GM04504 (cell line): ENCODE data around the gene LTO1.
"Not testable (repeated sequence)": the region's sequence is repeated elsewhere in the genome, so short reads cannot be mapped to it uniquely, and the experiment has no call there.

Experiments
- DNase-seq: peaks from one replicate; pipeline ENCODE4 v3.0.0-alpha.2; 2012; ENCODE audit warnings: low read depth

The LTO1 gene

DNA sequence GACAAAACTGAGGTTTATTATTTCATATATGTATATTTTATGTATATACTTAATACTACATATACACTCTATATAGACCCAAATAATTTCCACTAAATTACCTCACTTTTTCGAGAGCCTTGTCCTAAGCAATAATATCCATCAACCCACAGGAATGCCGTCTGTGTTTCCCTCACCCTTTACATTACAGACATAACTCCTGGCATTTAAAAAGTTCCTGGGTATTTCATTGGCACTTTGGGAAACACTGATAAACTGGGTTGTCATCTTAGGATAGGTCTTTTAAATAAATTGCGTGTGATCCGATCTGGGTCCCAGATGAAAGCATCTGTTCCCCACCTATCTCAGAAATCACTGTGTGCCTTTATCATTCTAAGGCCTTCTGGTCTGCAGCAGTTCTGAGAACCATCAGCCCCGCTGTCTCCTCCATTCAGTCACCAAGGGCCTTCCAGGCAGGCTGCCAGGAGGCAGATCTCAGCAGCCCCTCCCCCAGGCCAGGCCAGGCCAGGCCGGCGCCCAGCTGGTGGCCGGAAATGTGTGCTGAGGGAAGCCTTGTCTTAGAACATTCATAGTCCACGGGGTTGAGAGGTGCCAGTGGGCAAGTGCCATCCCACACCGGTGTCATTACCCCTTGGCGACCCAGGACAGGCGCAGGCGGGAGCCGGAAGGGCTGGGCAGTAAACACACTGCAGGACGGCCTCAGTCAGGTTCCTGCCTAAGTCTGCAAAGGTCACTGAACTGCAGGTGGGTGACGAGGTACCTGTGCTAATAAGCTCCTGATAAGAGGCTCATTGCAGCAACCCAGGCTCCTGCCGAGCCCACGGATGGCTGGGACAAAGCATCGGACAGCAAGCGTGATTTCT lies 25.4 kb upstream of the LTO1 start:
- peak; percentile 41 for DNase-seq

DNA sequence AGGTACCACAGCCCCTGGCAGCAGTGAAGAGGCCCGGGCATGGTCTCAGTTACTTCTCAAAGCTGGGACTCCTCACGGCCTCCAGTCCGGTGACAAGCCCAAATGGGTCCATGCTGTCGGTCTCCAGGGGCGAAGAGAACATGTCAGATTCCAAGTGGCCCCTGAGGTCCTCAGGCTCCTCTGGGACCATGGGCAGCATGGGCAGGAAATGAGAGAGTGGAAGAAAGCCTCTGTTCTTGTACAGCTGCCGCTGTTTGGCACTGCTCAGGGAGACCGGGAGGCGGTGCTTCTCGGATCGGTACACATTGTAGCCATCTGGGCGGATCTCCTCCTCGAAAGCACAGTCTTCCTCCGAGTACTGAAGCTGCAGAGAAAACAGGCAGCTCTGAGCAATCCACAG lies 24.1 kb upstream of the LTO1 start:
- peak; percentile 21 for DNase-seq

DNA sequence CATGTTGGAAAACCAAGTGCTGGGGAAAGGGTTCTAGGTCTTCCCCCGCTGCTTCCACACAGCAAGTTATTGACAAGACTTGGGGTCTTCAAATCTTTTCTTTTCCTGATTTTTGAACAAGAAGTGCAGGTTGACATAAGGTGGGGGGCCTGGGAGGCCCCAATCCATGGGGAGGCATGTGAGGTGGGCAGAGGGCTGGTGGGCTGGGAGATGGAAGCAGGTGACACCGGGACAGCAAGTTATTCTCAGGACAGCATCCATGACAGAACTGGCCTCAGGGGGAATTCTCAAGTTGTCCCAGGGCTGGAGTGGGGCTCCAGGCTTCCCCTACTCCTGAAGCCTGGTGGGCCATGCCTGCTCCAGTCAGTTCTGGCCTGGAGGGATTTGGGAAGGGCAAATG lies 23.2 kb upstream of the LTO1 start:
- DNase-seq: no peak

DNA sequence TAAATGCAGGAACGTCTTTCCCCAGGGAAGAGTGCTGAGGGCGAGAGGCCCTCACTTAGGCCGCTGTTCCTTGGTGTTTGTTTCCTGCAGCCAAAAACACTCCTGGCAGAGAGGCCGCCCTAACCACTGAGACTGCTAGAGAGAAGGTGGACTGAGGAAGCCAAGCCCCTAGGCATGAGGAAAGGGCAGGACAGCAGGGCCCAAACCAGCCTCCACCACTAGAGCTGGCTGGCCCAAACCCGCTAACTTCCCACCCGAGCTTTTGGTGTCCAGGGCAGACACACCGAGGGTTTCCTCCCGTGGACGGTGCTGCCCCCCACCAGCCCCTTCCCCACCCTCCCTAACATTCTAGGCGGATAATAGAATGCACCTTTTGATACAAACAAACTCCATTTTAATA lies 22.7 kb upstream of the LTO1 start:
- DNase-seq: no peak

DNA sequence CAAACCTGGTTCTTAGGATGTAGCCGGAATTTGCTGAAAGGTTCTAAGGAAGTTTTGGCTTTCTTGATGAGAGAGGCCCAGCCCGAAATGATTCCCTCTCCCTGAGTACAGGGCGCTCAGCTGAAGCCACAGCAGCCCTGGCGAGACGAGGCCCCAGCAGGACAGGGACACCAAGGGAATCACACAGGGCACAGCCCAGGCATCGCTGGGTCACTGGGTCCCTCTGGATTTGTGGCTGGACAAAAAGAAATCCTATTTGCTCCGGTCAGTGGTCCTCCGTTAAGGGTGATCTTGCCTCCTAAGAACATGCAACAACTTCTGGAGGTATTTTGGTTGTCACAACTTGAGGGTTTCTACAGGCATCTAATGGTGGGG lies 22.3 kb upstream of the LTO1 start:
- no peak for DNase-seq

DNA sequence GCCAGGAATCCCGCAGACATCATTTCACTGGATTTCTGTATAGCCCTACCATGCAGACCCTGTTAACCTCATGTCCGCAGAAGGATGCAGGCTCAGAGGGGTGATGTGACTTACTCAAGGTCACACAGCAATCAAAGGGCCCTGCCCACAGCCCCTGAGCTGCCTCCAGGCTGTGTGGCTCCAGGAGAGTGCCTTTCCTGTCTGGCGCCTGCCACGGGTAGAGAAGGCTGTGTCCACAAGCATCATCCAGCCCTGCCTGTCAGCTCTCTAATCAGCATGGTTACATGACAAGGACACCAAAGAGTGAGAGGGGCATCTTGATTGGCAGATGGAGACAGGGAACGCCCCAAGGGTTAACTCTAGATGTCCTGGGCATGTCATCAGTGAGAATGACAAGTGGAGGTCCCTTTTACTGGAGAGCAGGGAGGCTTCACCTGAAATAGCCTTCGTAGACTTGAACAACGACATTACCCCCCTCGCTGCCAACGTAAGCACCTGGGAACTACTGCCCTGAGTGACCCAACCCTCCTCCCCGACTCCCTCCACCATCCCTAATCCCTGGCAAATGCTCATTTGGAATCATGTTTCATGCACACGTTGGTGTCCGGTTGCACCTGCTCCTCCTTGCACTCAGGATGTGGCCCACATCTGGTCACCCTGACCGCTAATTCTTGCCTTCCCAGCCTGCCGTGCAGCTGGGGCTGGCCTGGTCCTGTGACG lies 21.8 kb upstream of the LTO1 start:
- DNase-seq: no peak

DNA sequence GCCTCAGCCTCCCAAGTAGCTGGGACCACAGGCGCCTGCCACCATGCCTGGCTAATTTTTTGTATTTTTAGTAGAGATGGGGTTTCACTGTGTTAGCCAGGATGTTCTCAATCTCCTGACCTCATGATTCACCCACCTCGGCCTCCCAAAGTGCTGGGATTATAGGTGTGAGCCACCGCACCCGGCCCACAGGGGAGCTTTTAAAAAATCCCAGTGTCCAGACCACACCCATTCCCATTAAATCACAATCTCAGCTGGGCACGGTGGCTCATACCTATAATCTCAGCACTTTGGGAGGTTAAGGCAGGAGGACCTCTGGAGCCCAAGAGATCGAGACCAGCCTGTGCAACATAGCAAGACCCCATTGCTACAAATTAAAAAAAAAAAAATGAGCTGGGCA lies 20.8 kb upstream of the LTO1 start:
- not testable (repeated sequence) for DNase-seq

DNA sequence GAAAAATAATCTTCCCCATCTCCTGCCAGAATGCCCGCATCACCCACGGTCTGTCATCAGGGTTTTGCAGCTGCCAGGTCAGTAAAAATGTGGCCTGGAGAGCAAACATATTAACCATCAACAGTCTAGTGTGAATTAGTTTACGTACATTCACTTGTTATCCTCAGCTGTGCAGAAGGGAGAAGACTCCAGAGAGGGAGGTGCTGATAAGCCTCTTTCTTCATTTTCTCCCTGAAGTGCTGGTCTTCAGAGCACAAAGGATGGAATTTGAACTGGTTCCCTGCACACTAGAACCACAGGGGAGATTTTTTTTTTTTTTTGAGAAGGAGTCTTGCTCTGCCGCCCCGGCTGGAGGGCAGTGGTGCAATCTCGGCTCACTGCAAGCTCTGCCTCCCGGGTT lies 20.4 kb upstream of the LTO1 start:
- no peak for DNase-seq

DNA sequence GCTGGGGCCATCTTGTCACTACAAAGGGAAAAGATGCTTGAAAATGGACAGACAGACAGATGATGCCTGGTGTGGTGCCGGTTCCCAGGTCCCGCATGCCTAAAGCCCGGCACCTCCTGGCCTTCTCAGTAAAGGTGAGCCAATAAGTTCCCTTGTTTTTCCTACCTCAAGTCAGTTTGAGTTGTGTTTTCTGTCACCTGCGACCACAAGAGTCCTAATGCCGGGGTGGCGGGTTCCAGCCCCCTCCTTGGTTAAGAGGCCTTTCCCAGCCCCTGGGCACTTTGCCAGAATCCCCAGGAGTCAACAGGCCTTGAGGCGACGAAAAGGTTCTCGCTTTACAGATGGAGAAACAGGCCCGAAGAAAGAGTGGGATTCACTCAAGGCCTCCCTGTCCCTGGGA lies 19.6 kb upstream of the LTO1 start:
- DNase-seq: no peak

DNA sequence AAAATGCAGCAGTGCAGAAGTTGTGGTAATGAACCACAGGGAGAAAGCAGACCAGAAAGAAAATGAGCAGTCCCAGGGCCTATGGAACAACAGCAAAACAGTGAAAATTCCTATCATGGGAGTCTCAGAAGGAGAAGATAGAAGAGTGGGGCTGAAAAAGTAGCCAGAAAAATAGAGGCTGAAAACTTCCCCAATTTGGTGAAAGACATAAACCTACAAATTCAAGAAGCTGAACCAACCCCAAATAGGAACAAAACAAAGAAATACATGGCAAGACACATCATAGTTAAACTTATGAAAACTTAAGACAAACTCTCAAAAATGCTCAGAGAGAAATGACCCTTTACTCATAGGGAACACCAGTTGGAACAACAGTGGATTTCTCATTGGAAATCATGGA lies 17.3 kb upstream of the LTO1 start:
- DNase-seq: no peak

DNA sequence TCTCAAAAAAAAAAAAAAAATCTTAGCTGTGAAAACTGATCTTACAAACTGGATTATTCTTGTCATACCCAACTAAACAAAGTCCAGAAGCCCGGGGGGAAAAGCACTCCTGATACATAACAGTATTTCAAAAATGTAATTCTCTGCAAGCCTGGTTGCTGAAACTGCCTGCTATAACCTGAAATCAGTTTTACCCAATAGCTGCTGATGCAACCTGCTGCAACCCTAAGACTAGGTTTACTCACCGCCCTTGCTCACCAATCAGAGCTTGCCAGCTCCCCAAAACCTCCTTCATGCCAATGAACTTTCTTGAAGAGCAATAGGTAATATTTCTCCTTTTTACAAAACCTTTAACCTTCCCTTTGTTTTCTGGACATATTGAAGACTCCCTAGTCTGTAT lies 16.3 kb upstream of the LTO1 start:
- DNase-seq: no peak

DNA sequence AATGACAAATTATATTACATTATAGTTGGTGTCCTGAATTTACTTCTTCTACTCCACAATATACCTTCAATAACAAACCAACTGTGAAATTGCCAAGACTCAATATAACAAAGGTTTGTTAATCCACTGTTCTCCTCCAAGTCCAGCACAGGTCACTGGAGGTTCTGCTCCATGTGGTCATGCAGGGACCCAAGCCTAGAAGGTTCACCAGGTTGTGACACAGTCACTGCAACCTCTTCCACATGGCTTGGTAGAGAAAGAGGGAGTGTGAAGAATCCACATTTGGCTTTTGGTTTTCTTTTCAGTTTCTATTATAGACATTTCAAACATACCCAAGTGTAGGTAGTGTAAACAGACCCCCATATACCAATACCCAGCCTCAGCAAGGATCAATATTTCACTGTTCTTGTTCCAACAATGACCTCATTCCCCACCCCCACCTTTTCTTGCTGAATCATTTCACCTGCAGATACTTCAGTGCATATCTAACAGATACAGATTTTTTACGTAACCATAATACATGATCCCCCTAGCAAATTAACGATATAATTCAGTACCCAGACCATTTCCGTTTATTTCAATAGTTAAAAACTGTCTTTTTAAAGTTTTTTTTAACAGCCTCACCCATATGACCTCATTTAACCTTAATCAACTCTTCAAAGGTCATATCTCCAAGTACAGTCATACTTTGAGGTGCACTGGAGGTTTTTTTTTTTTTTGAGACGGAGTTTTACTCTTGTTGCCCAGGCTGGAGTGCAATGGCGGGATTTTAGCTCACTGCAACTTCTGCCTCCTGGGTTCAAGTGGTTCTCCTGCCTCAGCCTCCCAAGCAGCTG lies 14.5 kb upstream of the LTO1 start:
- DNase-seq: no peak

DNA sequence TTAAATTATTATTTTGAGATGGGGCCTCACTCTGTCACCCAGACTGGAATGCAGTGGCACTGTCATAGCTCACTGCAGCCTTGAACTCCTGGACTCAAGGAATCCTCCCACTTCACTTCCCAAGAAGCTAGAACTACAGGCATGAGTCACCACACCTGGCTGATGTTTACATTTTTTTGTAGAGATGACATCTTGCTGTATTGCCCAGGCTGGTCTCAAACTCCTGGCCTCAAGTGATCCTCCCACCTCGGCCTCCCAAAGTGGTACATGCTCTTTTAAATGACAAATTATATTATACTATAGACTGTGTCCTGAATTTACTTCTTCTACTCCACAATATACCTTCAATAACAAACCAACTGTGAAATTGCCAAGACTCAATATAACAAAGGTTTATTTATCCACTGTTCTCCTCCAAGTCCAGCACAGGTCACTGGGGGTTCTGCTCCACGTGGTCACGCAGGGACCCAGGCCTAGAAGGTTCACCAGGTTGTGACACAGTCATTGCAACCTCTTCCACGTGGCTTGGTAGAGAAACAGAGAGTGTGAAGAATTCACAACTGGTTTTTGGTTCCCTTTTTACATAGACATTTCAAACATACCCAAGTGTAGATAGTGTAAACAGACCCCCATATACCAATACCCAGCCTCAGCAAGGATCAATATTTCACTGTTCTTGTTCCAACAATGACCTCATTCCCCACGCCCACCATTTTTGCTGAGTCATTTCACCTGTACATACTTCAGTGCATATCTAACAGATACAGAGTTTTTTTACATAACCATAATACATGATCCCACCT lies 13.0 kb upstream of the LTO1 start:
- not testable (repeated sequence) for DNase-seq

DNA sequence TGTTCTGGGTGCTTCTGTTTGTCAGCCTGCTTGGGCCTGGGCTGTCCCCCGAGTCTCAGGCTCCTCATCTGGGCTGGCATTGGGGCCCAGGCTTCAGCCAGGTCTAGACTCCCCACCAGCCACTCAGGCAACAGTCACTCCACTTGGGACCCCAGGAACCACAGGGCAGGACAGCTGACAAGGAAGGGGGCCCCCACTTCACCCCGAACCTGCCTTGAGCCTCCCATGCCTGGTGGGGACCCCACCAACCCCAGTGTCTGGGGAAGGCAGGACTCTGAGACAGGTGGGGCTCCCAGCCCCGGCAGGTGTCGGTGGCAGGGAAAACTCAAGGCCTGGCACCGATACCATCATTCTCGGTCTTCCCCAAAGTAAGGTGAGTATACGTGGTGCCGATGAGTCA lies 11.7 kb upstream of the LTO1 start:
- no peak for DNase-seq

DNA sequence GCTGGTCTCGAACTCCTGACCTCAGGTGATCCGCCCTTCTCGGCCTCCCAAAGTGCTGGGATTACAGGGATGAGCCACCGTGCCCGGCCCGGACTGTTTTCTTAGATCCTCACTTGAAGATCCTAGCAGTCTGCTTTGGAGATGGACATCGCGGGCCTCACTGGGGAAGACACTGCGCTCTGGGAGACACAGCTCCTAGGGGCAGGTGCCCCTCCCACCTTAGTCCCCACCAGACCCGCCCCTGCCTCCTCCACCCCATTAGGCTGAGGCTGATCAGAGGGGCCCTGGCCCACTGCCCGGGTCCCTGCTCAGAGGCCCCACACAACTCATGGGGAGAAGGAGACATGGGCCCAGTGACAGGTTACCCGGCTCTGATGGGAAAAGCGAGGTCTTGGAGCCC lies 11.3 kb upstream of the LTO1 start:
- no peak for DNase-seq

DNA sequence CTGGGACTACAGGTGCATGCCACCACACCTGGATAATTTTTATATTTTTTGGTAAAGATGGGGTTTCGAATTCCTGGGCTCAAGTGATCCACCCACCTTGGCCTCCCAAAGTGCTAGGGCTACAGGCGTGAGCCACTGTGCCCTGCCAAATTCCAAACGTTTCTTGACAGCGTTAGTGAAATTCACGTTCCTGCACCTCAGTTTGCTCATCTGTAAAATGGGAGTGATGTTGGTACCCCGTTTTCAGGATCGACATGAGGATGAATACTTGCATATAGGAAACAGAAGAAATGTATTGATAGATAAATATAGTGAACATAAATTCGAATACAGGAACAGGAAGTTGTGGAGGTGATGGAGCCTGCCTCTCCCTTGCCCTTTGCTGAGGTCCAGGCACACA lies 10.2 kb upstream of the LTO1 start:
- DNase-seq: no peak

DNA sequence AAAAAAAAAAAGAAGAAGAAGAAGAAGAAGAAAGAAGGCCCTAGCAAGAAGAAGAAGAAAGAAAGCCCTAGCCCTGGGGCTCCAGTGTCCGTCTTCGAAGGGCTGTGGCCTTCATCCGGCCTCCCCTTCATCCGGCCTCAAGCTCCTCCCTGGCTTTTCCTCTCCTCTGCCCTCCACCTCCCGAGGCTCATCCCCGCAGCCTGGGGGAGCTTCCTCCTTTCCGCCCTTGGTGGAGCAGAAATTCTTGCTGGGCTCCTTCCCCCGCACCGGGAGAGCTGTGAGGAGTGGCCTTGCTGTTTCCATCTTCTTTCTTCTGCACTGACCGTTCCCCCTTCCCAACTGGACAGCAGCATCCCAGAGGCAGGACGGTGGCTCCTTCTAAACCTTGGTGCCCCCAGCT lies 9.5 kb upstream of the LTO1 start:
- DNase-seq: no peak

DNA sequence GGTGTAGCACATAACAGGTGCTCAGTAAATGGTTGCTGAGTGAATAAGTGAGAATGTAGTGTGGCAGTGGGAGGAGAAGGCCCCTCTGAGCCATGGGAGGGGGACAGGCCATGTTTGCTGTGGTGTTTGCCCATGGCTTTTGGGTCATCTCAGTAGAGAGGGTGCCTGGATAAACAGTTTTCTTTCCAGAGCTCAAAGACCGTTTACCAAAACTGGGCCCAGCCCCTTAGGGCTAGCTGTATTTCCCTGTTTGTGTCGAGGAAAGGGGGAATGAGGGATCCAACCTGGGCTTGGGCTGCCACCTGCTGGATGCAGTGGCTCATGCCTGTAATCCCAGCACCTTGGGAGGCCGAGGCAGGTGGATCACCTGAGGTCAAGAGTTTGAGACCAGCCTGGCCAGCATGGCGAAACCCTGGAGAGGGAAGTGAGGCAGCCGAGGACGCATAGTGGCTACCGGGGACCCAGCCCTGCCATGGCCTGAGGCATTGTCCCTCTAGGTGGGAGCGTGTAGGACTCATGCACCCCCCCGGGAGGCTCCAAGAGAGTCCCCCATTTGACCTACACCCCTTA lies 8.7 kb upstream of the LTO1 start:
- DNase-seq: no peak

DNA sequence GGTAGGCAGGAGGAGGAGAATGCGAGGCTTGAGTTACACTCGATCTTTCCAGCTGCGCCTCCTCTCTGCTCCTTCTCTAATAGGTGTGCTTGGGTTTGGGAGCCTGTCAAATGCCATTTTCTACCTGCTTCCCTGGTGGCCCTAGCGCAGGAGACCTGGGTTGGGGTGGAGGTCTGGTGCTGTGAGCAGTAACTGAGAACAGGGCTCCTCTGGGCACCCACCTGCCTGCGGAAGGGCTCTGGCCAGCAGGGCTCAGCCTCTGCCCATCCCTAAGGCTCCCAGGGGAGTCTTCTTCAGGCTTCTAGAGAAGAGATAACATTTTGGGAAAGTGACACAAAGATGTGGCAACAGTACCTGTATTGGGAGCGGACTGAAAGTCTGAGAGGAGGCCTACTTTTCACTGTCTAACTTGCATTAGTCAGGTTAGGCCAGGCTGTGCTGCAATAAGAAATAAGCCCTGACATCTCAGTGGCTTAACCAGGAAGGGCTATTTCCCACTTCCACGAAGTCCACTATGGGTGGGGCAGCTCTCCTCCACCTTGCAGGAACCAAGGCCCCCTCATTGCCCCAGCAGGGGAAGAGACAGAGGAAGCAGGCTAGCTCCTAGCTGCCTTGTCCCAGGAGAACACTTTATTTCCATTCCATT lies 7.7 kb upstream of the LTO1 start:
- DNase-seq: no peak

DNA sequence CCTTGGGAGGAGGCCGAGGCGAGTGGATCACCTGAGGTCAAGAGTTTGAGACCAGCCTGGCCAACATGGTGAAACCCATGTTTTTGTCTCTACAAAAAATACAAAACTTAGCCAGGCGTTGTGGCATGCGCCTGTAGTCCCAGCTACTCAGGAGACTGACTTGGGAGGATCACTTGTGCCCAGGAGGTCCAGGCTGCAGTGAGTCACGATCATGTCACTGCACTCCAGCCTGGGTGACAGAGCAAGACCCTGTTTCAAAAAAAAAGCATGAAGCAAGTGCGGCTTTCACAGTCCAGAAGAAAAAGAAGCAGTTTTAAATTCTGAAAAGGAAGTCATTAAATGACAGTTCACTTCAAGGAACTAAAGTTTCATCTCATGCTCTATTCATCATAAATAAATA lies 7.1 kb upstream of the LTO1 start:
- DNase-seq: no peak

DNA sequence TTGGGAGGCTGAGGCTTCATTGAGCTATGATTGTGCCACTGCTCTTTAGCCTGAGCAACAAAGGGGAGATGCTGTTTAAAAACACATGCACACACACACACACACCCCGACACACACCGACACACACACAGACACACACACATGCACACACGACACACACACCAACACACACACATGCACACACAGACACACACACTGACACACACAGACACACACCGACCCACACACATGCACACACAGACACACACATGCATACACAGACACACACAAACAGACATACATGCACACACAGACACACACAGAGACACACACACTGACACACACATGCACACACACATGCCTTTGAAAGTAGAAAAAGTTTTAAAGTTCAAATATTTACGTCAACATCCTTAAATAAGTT lies 5.5 kb upstream of the LTO1 start:
- DNase-seq: no peak
